CD14-positive monocyte (primary cell): ENCODE results near the gene GREM1. TPM values are rescaled to one million over a fixed set of nuclear protein-coding genes. Genes with fewer than 3 reads are reported as not detected.

Source experiments
- DNase-seq, 3 donors: peaks; one replicate each; pipeline ENCODE4 v3.0.0-alpha.2; 2011 to 2022
- H2AFZ ChIP-seq: 2 replicates; pipeline ENCODE4 v1.6.0; 2012; ENCODE audit warnings: mild to moderate bottlenecking, low read depth, low read length, inconsistent platforms; ENCODE audit not compliant: insufficient read depth, poor library complexity, severe bottlenecking
- H3K27ac ChIP-seq, 2 donors: 1 replicate in 1 of 2; 2 replicates in 1 of 2; pipeline ENCODE4 v1.5.1; 2012 to 2013; ENCODE audit warnings: low read length in 2 of 2, control low read depth in 1 of 2, inconsistent platforms in 1 of 2, low read depth in 1 of 2, mild to moderate bottlenecking in 1 of 2
- H3K27me3 ChIP-seq, 2 donors: one replicate each; pipeline versions ENCODE4 v1.6.0 to v1.6.1; 2011 to 2013; ENCODE audit warnings: low read length in 2 of 2; ENCODE audit not compliant: control insufficient read depth in 2 of 2, insufficient read depth in 2 of 2
- H3K36me3 ChIP-seq, 2 donors: replicated peaks in 1 of 2; 1 replicate in 1 of 2; 2 replicates in 1 of 2; pipeline versions ENCODE4 v1.5.1 to v1.6.1; 2012 to 2013; ENCODE audit warnings: low read length in 2 of 2, control low read depth in 1 of 2, inconsistent platforms in 1 of 2, mild to moderate bottlenecking in 1 of 2; ENCODE audit not compliant: insufficient read depth in 2 of 2, control insufficient read depth in 1 of 2
- H3K4me1 ChIP-seq, 2 donors: 1 replicate in 1 of 2; 2 replicates in 1 of 2; pipeline versions ENCODE4 v1.5.1 to v1.6.1; 2012 to 2013; ENCODE audit warnings: low read length in 2 of 2, control low read depth in 1 of 2, inconsistent platforms in 1 of 2, mild to moderate bottlenecking in 1 of 2, moderate library complexity in 1 of 2; ENCODE audit not compliant: insufficient read depth in 2 of 2, control insufficient read depth in 1 of 2
- H3K4me2 ChIP-seq: replicated peaks from 2 replicates; pipeline ENCODE3; 2012; ENCODE audit warnings: low read length, moderate library complexity, mild to moderate bottlenecking; ENCODE audit not compliant: poor library complexity, severe bottlenecking; ENCODE audit errors: extremely low read depth
- H3K4me3 ChIP-seq, 3 experiments: fragments of 200-600 bp in 1 of 3; sonication (generic) in 1 of 3; replicated peaks in 1 of 3; 1 replicate in 2 of 3; 2 replicates in 1 of 3; pipeline ENCODE4 v1.5.1; 2011 to 2013; ENCODE audit warnings: low read length in 3 of 3, mild to moderate bottlenecking in 3 of 3, control low read depth in 2 of 3, low read depth in 2 of 3, inconsistent platforms in 1 of 3, moderate library complexity in 1 of 3
- H3K79me2 ChIP-seq: 2 replicates; pipeline ENCODE4 v1.6.0; 2012; ENCODE audit warnings: mild to moderate bottlenecking, control low read depth, inconsistent platforms, low read length, moderate library complexity; ENCODE audit not compliant: insufficient read depth
- H3K9ac ChIP-seq: 2 replicates; pipeline ENCODE4 v1.6.0; 2017; ENCODE audit warnings: low read length, mild to moderate bottlenecking; ENCODE audit not compliant: insufficient read depth, poor library complexity, severe bottlenecking
- H3K9me3 ChIP-seq, 2 donors: replicated peaks in 1 of 2; 1 replicate in 1 of 2; 2 replicates in 1 of 2; pipeline versions ENCODE4 v1.5.1 to v1.6.1; 2012 to 2013; ENCODE audit warnings: low read length in 2 of 2, control low read depth in 1 of 2; ENCODE audit not compliant: control insufficient read depth in 1 of 2, insufficient read depth in 1 of 2
- H4K20me1 ChIP-seq: 2 replicates; pipeline ENCODE4 v1.6.0; 2012; ENCODE audit warnings: mild to moderate bottlenecking, low read length, control low read depth, moderate library complexity; ENCODE audit not compliant: insufficient read depth
- H3K27ac Mint-ChIP-seq, 7 donors: one replicate each; pipeline ENCODE4 v1.8.0; 2020; ENCODE audit warnings: mild to moderate bottlenecking in 7 of 7, mixed read lengths in 7 of 7, moderate library complexity in 6 of 7, inconsistent platforms in 2 of 7
- H3K27me3 Mint-ChIP-seq, 3 donors: one replicate each; pipeline ENCODE4 v1.8.0; 2021 to 2022; ENCODE audit warnings: low read depth in 3 of 3, mild to moderate bottlenecking in 3 of 3, mixed read lengths in 3 of 3, moderate library complexity in 3 of 3, inconsistent platforms in 1 of 3
- H3K36me3 Mint-ChIP-seq, 2 donors: one replicate each; pipeline ENCODE4 v1.8.0; 2020; ENCODE audit warnings: mixed read lengths in 2 of 2, inconsistent platforms in 1 of 2, mild to moderate bottlenecking in 1 of 2
- H3K4me1 Mint-ChIP-seq: one replicate; pipeline ENCODE4 v1.8.0; 2020; ENCODE audit warnings: mild to moderate bottlenecking, mixed read lengths
- H3K4me3 Mint-ChIP-seq, 2 donors: one replicate each; pipeline ENCODE4 v1.8.0; 2020; ENCODE audit warnings: mild to moderate bottlenecking in 2 of 2, mixed read lengths in 2 of 2, moderate library complexity in 1 of 2
- H3K9me3 Mint-ChIP-seq, 7 donors: one replicate each; pipeline ENCODE4 v1.8.0; 2020 to 2022; ENCODE audit warnings: mixed read lengths in 7 of 7, mild to moderate bottlenecking in 6 of 7, moderate library complexity in 6 of 7, inconsistent platforms in 2 of 7
- CTCF ChIP-seq: fragments of 200-600 bp; IDR thresholded peaks from one replicate; pipeline ENCODE4 v1.8.0; 2022; ENCODE audit warnings: antibody characterized with exemption, mild to moderate bottlenecking
- WGBS: methylation state at CpG from one replicate; pipeline ENCODE4 v1.1.5; 2013; ENCODE audit warnings: missing lambda C conversion rate; ENCODE audit not compliant: insufficient coverage; 5-methylcytosine and 5-hydroxymethylcytosine counted together
- intact Hi-C, 2 donors: fragments of 100-400 bp; cut with micrococcal nuclease; formaldehyde crosslinking; loops; one replicate each; pipeline versions ENCODE4 v1.15.0 to v1.15.1; 2023
- polyA plus RNA-seq, 3 donors: library from polyadenylated mRNA; depleted of rRNA in 1 of 3; unstranded in 2 of 3; stranded (reverse) in 1 of 3; fragments of 300-500 nt in 2 of 3; fragments of >200 nt in 1 of 3; fragmentation: Illumina TruSeq in 2 of 3; gene quantifications; 1 replicate in 2 of 3; 2 replicates in 1 of 3; pipeline ENCODE4 v1.2.3, GENCODE V29; 2012 to 2021

Gene GREM1
- polyA plus RNA-seq, 3 donors = not detected

GRCh38 chr15:32683906-32684584 lies 33.8 kb upstream of the GREM1 start:
- DNase-seq = peak; percentile 28 to 63 (median 51)
- Histone ChIP-seq H3K27me3 (no peaks in the 10 kb centered on the region), H3K27ac (no peak overlapping the region), H3K79me2 (no peaks in the 10 kb centered on the region), H3K9me3 (no peaks in the 10 kb centered on the region), H3K4me1 (peaks cover 12 to 24% of the 10 kb centered on the region in 2 donors), H4K20me1 (no peaks in the 10 kb centered on the region), H3K4me2 (no peak overlapping the region), H3K4me3 (no peak overlapping the region), H3K36me3 (no peaks in the 10 kb centered on the region), H2AFZ (no peak overlapping the region), H3K9ac (no peak overlapping the region)
- TF ChIP-seq CTCF = no peak
- peaks cover 17% of the 10 kb centered on the region for H3K4me1 Mint-ChIP-seq
- WGBS = 45% methylated on average over 4 of the region's 8 CpGs
- H3K4me3 Mint-ChIP-seq = no peak overlapping the region
- H3K36me3 Mint-ChIP-seq = peaks cover 0 to 13% of the 10 kb centered on the region in 2 donors
- peaks cover 1 to 3% (median 2%) of the 10 kb centered on the region in 3 donors for H3K27me3 Mint-ChIP-seq
- intact Hi-C loops = no loop called here
- H3K27ac Mint-ChIP-seq = peak overlapping the region in 1 of 7 donors; percentile 34
- no peaks in the 10 kb centered on the region for H3K9me3 Mint-ChIP-seq

- Mint-ChIP-seq H3K4me1 (peaks cover 17% of the 10 kb centered on the region), H3K27ac (no peak overlapping the region), H3K4me3 (no peak overlapping the region), H3K36me3 (peaks cover 0 to 8% of the 10 kb centered on the region in 2 donors), H3K9me3 (no peaks in the 10 kb centered on the region), H3K27me3 (peaks cover 0 to 9% (median 2%) of the 10 kb centered on the region in 3 donors)
- no peaks in the 10 kb centered on the region for H3K27me3 ChIP-seq
- no peak overlapping the region for H3K4me2 ChIP-seq
- H3K79me2 ChIP-seq = no peaks in the 10 kb centered on the region
- H3K4me3 ChIP-seq = no peak overlapping the region
- TF ChIP-seq CTCF = no peak
- H3K36me3 ChIP-seq = no peaks in the 10 kb centered on the region
- no peak overlapping the region for H3K9ac ChIP-seq
- no peaks in the 10 kb centered on the region for H3K9me3 ChIP-seq
- intact Hi-C loops = no loop called here
- peaks cover 12 to 24% of the 10 kb centered on the region in 2 donors for H3K4me1 ChIP-seq
- WGBS = no CpG with 5 or more reads among the region's 1 CpG
- no peaks in the 10 kb centered on the region for H4K20me1 ChIP-seq
- DNase-seq = no peak
- H2AFZ ChIP-seq = no peak overlapping the region
- no peak overlapping the region for H3K27ac ChIP-seq
Measured at GRCh38 chr15:32685576-32685975, 32.2 kb upstream of the GREM1 start.
